ENCODE data around the gene TAF4.

DNA sequence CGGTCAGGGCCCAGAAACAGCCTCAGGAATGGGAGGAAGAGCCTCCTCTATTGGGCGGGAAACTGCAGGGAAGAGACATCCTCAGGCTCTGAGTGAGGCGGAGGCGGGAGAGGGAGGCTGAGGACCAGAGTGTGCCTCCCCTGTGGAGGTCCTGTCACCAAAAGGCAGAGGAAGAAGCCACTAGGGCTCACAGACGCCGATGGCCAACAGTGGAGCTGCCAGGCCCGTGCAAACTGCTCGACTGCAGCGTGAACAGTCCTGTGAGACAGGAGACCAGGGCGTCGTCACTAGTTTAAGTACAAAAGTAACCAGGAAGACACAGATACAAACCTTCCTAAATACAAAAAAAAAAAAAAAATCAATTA lies 82.7 kb downstream of the TAF4 start:
- TF ChIP-seq, protein P1, sequence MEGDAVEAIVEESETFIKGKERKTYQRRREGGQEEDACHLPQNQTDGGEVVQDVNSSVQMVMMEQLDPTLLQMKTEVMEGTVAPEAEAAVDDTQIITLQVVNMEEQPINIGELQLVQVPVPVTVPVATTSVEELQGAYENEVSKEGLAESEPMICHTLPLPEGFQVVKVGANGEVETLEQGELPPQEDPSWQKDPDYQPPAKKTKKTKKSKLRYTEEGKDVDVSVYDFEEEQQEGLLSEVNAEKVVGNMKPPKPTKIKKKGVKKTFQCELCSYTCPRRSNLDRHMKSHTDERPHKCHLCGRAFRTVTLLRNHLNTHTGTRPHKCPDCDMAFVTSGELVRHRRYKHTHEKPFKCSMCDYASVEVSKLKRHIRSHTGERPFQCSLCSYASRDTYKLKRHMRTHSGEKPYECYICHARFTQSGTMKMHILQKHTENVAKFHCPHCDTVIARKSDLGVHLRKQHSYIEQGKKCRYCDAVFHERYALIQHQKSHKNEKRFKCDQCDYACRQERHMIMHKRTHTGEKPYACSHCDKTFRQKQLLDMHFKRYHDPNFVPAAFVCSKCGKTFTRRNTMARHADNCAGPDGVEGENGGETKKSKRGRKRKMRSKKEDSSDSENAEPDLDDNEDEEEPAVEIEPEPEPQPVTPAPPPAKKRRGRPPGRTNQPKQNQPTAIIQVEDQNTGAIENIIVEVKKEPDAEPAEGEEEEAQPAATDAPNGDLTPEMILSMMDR (IDR thresholded peaks at IDR 0.05): no peak
- TF ChIP-seq POLR2A (IDR thresholded peaks at IDR 0.05): no peak
